Neural cell (in vitro differentiated cells): ENCODE results near the gene SLC8A1. TPM values are rescaled to one million over a fixed set of nuclear protein-coding genes. Genes with fewer than 3 reads are reported as not detected.
A peak's percentile ranks its signal among the peaks of the same experiment; 100 is the strongest.

ENCODE experiments used
- H2AFZ ChIP-seq: fragments of 200-600, 300-800 bp; sonication (generic), shearing (Covaris generic); 2 replicates; pipeline ENCODE4 v1.6.0; 2014; ENCODE audit warnings: low read depth, mild to moderate bottlenecking, antibody characterized with exemption, low read length, moderate library complexity
- H3F3A ChIP-seq: fragments of 200-600 bp; shearing (Covaris generic); 2 replicates; pipeline ENCODE4 v1.6.1; 2016; ENCODE audit warnings: mild to moderate bottlenecking, moderate library complexity, mixed read lengths, antibody characterized with exemption, low read length; ENCODE audit not compliant: insufficient read depth, poor library complexity, severe bottlenecking
- H3K27ac ChIP-seq: fragments of 200-600, 300-800 bp; sonication (generic), shearing (Covaris generic); 2 replicates; pipeline ENCODE4 v1.5.1; 2014; ENCODE audit warnings: mild to moderate bottlenecking, low read length, moderate library complexity
- H3K27me3 ChIP-seq: fragments of 300-800, 200-600 bp; sonication (generic), shearing (Covaris generic); 2 replicates; pipeline ENCODE4 v1.6.0; 2014; ENCODE audit warnings: mild to moderate bottlenecking, low read depth, low read length, moderate library complexity; ENCODE audit not compliant: insufficient read depth
- H3K36me3 ChIP-seq: fragments of 300-800, 200-600 bp; sonication (generic), shearing (Covaris generic); 2 replicates; pipeline ENCODE4 v1.5.1; 2014; ENCODE audit warnings: mild to moderate bottlenecking, antibody characterized with exemption, low read length, moderate library complexity; ENCODE audit not compliant: insufficient read depth
- H3K4me2 ChIP-seq: fragments of 300-800, 200-600 bp; sonication (generic), shearing (Covaris generic); 2 replicates; pipeline ENCODE4 v1.6.0; 2014; ENCODE audit warnings: mild to moderate bottlenecking, low read length
- H3K4me3 ChIP-seq: fragments of 300-800, 200-600 bp; sonication (generic), shearing (Covaris generic); 2 replicates; pipeline ENCODE4 v1.5.1; 2014; ENCODE audit warnings: mild to moderate bottlenecking, low read length, moderate library complexity
- H3K79me2 ChIP-seq: fragments of 200-600 bp; shearing (Covaris generic); replicated peaks from 2 replicates; pipeline ENCODE4 v1.6.0; 2014; ENCODE audit warnings: mild to moderate bottlenecking, low read length, moderate library complexity; ENCODE audit not compliant: insufficient read depth
- H3K9ac ChIP-seq: fragments of 300-800, 200-600 bp; sonication (generic), shearing (Covaris generic); 2 replicates; pipeline ENCODE4 v1.6.1; 2016; ENCODE audit warnings: mild to moderate bottlenecking, low read length, mixed read lengths
- H3K9me2 ChIP-seq: fragments of 200-600 bp; shearing (Covaris generic); 2 replicates; pipeline ENCODE4 v1.6.1; 2016; ENCODE audit warnings: mild to moderate bottlenecking, low read length, mixed read lengths; ENCODE audit not compliant: insufficient read depth
- H3K9me3 ChIP-seq: fragments of 200-600, 300-800 bp; sonication (generic), shearing (Covaris generic); 2 replicates; pipeline ENCODE4 v1.6.1; 2016; ENCODE audit warnings: mild to moderate bottlenecking, mixed run types, low read length, moderate library complexity, mixed read lengths
- H4K20me1 ChIP-seq: fragments of 200-600 bp; shearing (Covaris generic); 2 replicates; pipeline ENCODE4 v1.6.1; 2016; ENCODE audit warnings: mild to moderate bottlenecking, mixed run types; ENCODE audit not compliant: insufficient read depth
- EP300 ChIP-seq: fragments of 450-650 bp; conservative IDR thresholded peaks from 2 replicates; pipeline ENCODE4 v1.6.1; 2014; ENCODE audit warnings: antibody characterized with exemption, mild to moderate bottlenecking, moderate library complexity; ENCODE audit not compliant: poor library complexity, severe bottlenecking
- EZH2 ChIP-seq: fragments of 200-600, 300-800 bp; shearing (Covaris generic), sonication (generic); IDR thresholded peaks from 2 replicates; pipeline ENCODE4 v1.6.1; 2014; ENCODE audit warnings: antibody characterized with exemption, low read length, borderline replicate concordance, mild to moderate bottlenecking; ENCODE audit not compliant: insufficient read depth, poor library complexity, severe bottlenecking
- MXI1 ChIP-seq: fragments of 450-650 bp; conservative IDR thresholded peaks from 2 replicates; pipeline ENCODE4 v1.6.1; 2014; ENCODE audit warnings: antibody characterized with exemption, mild to moderate bottlenecking; ENCODE audit not compliant: poor library complexity, severe bottlenecking
- POLR2AphosphoS5 ChIP-seq: IDR thresholded peaks from 2 replicates; pipeline ENCODE4 v1.6.1; 2012
- RAD21 ChIP-seq: fragments of 450-650 bp; conservative IDR thresholded peaks from 2 replicates; pipeline ENCODE4 v1.6.1; 2014; ENCODE audit warnings: antibody characterized with exemption, mild to moderate bottlenecking, moderate library complexity
- SMC3 ChIP-seq: fragments of 450-650 bp; conservative IDR thresholded peaks from 2 replicates; pipeline ENCODE4 v1.6.1; 2014; ENCODE audit warnings: antibody characterized with exemption, mild to moderate bottlenecking, moderate library complexity; ENCODE audit not compliant: poor library complexity
- TAF1 ChIP-seq: IDR thresholded peaks from 2 replicates; pipeline ENCODE4 v1.6.1; 2012; ENCODE audit warnings: low read depth
- polyA plus RNA-seq: library from polyadenylated mRNA; depleted of rRNA; stranded (reverse); fragments of >200 nt; gene quantifications from 2 replicates; pipeline ENCODE4 v1.2.3, GENCODE V29; 2014
- TF ChIP-seq, protein P1 (sequence below): IDR thresholded peaks from 2 replicates; pipeline ENCODE4 v1.6.1; 2012; ENCODE audit warnings: borderline replicate concordance
- TF ChIP-seq, protein P2 (sequence below): fragments of 450-650 bp; IDR thresholded peaks from 2 replicates; pipeline ENCODE4 v1.5.1; 2014; ENCODE audit warnings: antibody characterized with exemption, mild to moderate bottlenecking, moderate library complexity; ENCODE audit not compliant: poor library complexity, severe bottlenecking

SLC8A1 gene
- polyA plus RNA-seq, 1 donor from 2014 or later, result 18.7 TPM

DNA sequence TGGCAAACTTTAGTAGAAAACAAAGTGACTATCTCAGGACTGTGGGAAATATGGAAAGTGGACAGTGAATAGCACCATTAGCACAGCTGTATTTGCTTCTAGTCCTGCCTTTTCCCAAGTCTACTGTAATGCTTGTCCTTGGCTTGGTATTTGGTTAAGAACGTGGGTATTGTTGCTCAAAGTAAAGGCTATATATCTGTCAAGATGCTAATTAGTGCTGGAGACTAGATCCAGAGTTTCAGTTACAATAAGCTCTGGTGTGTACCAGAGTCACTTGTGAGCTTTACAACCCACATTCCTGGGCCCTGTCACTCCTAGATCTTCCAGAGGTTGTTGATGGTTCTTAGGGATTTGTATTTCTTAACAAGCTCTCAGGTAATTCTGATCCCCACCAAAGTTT, 313.6 kb downstream of the SLC8A1 start (continued):
- TF ChIP-seq EP300, result no peak

DNA sequence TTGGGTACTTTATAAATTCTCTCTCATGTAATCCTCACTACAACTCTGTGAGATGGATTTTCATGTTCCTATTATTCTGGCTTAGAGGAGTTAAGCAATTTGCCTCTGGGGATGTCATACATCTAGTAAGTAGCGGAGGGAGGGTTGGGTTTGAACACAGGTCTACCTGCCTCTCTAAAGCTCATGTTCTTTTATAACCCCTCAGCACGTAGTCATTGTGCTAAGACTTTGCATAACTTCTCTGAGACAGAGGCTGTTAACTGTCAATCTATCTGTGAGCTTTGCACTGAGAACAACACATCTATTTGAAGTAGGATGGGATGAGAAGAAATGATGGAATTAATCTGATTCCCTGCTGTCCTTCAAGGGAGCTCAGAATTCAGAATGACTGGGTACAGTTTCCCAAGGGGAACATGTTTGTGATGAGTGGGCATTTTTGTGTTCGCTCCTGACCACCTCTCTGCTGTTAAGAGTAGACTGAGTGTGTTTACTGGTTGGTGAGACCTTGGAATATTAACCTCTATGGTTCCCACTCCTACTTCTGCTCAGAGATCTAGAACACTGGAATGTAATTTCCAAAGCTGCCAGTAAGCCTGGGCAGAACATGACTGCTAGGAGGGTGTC, 320.7 kb downstream of the SLC8A1 start:
- Histone ChIP-seq H3K9ac (no peak overlapping the region), H3K4me3 (no peak overlapping the region), H3K36me3 (no peaks in the 10 kb centered on the region), H3K27me3 (no peaks in the 10 kb centered on the region), H4K20me1 (no peaks in the 10 kb centered on the region), H3K9me2 (no peaks in the 10 kb centered on the region), H3F3A (no peaks in the 10 kb centered on the region), H2AFZ (no peak overlapping the region), H3K27ac (no peak overlapping the region), H3K79me2 (no peaks in the 10 kb centered on the region), H3K4me2 (no peak overlapping the region), H3K9me3 (no peaks in the 10 kb centered on the region)
- TF ChIP-seq EP300 (peak; percentile 36), RAD21 (no peak)

DNA sequence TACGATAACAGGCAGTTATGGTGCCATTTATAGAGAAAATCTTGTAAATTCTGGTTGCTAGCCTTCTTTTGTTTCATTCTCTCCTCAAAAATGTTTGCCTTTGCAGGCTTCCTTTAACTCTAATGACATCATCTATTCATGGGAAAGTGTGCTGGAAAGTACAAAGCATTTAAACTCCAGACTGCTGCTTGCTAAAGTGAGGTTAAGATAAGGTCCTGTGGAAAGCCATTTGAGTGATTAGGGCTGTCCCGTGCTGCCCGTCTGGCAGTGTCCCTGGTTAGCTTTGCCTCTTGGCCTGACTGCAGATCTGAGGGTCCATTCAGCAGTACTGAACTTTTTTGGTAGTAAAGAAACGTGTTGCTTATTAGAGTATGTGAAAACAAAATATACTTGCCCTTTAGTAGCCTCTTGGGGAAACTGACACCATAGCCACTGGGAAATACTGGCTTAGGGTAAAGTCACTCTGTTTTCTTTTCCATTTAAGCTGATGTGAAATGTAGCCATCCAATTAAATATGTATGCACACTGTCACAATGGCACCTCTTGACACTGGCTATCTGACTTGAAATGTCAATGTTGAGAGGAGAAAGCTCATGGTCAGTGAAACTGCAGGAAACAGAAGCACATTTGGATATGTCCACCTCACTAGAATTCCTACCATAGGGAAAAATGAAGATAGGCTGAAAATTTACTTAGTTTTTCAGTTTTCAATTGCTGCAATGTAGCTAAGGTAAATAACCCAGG, 321.5 kb downstream of the SLC8A1 start:
- no peak overlapping the region for H2AFZ ChIP-seq
- TF ChIP-seq, protein P1, sequence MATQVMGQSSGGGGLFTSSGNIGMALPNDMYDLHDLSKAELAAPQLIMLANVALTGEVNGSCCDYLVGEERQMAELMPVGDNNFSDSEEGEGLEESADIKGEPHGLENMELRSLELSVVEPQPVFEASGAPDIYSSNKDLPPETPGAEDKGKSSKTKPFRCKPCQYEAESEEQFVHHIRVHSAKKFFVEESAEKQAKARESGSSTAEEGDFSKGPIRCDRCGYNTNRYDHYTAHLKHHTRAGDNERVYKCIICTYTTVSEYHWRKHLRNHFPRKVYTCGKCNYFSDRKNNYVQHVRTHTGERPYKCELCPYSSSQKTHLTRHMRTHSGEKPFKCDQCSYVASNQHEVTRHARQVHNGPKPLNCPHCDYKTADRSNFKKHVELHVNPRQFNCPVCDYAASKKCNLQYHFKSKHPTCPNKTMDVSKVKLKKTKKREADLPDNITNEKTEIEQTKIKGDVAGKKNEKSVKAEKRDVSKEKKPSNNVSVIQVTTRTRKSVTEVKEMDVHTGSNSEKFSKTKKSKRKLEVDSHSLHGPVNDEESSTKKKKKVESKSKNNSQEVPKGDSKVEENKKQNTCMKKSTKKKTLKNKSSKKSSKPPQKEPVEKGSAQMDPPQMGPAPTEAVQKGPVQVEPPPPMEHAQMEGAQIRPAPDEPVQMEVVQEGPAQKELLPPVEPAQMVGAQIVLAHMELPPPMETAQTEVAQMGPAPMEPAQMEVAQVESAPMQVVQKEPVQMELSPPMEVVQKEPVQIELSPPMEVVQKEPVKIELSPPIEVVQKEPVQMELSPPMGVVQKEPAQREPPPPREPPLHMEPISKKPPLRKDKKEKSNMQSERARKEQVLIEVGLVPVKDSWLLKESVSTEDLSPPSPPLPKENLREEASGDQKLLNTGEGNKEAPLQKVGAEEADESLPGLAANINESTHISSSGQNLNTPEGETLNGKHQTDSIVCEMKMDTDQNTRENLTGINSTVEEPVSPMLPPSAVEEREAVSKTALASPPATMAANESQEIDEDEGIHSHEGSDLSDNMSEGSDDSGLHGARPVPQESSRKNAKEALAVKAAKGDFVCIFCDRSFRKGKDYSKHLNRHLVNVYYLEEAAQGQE, result no peak
- TF ChIP-seq EP300, result no peak
- TF ChIP-seq MXI1, result no peak
- TF ChIP-seq POLR2AphosphoS5, result no peak
- no peak for TF ChIP-seq RAD21
- TF ChIP-seq EZH2, result no peak
- no peak for TF ChIP-seq SMC3
- no peak for TF ChIP-seq TAF1
- TF ChIP-seq, protein P2, sequence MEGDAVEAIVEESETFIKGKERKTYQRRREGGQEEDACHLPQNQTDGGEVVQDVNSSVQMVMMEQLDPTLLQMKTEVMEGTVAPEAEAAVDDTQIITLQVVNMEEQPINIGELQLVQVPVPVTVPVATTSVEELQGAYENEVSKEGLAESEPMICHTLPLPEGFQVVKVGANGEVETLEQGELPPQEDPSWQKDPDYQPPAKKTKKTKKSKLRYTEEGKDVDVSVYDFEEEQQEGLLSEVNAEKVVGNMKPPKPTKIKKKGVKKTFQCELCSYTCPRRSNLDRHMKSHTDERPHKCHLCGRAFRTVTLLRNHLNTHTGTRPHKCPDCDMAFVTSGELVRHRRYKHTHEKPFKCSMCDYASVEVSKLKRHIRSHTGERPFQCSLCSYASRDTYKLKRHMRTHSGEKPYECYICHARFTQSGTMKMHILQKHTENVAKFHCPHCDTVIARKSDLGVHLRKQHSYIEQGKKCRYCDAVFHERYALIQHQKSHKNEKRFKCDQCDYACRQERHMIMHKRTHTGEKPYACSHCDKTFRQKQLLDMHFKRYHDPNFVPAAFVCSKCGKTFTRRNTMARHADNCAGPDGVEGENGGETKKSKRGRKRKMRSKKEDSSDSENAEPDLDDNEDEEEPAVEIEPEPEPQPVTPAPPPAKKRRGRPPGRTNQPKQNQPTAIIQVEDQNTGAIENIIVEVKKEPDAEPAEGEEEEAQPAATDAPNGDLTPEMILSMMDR, result no peak
- H3K9me2 ChIP-seq, result no peaks in the 10 kb centered on the region
- no peaks in the 10 kb centered on the region for H3K27me3 ChIP-seq
- H3K79me2 ChIP-seq, result no peaks in the 10 kb centered on the region
- no peak overlapping the region for H3K4me3 ChIP-seq
- no peaks in the 10 kb centered on the region for H3K36me3 ChIP-seq
- H3K27ac ChIP-seq, result no peak overlapping the region
- H3K4me2 ChIP-seq, result no peak overlapping the region
- H3K9ac ChIP-seq, result no peak overlapping the region
- H4K20me1 ChIP-seq, result no peaks in the 10 kb centered on the region
- no peaks in the 10 kb centered on the region for H3F3A ChIP-seq
- no peaks in the 10 kb centered on the region for H3K9me3 ChIP-seq
